RWPE2 (cell line): Measurements from ENCODE around the gene PAEP.
"Not testable (repeated sequence)": the region's sequence is repeated elsewhere in the genome, so short reads cannot be mapped to it uniquely, and the experiment has no call there.

ENCODE experiments used
- ATAC-seq: fragments of 200-7000 bp; cut with Tn5 transposase; 3 replicates; pipeline ENCODE4 v1.9.1; 2021; ENCODE audit warnings: low read depth
- DNase-seq: peaks from one replicate; pipeline ENCODE4 v3.0.0-alpha.2; 2020; ENCODE audit warnings: low spot score
- H3K27ac ChIP-seq: fragments of 450-650 bp; 2 replicates; pipeline ENCODE4 v1.5.1; 2017; ENCODE audit warnings: mild to moderate bottlenecking; ENCODE audit not compliant: poor library complexity, severe bottlenecking
- H3K27me3 ChIP-seq: fragments of 250-450 bp; sonication (Bioruptor Pico); 2 replicates; pipeline ENCODE4 v1.5.1; 2021; ENCODE audit warnings: mild to moderate bottlenecking, moderate library complexity; ENCODE audit not compliant: insufficient read depth, poor library complexity, severe bottlenecking
- H3K36me3 ChIP-seq: fragments of 250-450 bp; sonication (Bioruptor Pico); 2 replicates; pipeline ENCODE4 v1.5.1; 2020; ENCODE audit warnings: low read depth, mild to moderate bottlenecking, moderate library complexity
- H3K4me1 ChIP-seq: fragments of 250-450 bp; sonication (Bioruptor Pico); 2 replicates; pipeline ENCODE4 v1.5.1; 2021; ENCODE audit warnings: mild to moderate bottlenecking, moderate library complexity; ENCODE audit not compliant: insufficient read depth, poor library complexity, severe bottlenecking
- H3K4me3 ChIP-seq: fragments of 250-450 bp; sonication (Bioruptor Pico); 2 replicates; pipeline ENCODE4 v1.5.1; 2021; ENCODE audit warnings: mild to moderate bottlenecking, moderate library complexity; ENCODE audit not compliant: severe bottlenecking
- H3K9me3 ChIP-seq: fragments of 250-450 bp; sonication (Bioruptor Pico); 2 replicates; pipeline ENCODE4 v1.5.1; 2021; ENCODE audit warnings: mild to moderate bottlenecking, moderate library complexity; ENCODE audit not compliant: severe bottlenecking
- CTCF ChIP-seq: fragments of 450-650 bp; IDR thresholded peaks from one replicate; pipeline ENCODE4 v1.5.1; 2017; ENCODE audit warnings: mild to moderate bottlenecking, moderate library complexity; ENCODE audit not compliant: poor library complexity, severe bottlenecking

The PAEP gene

GRCh38 chr9:135526089-135526729 lies 35.3 kb upstream of the PAEP start:
- H3K4me1 ChIP-seq, result no peaks in the 10 kb centered on the region
- no peaks in the 10 kb centered on the region for H3K9me3 ChIP-seq
- ATAC-seq (no peak), DNase-seq (no peak)
- TF ChIP-seq CTCF, result no peak
- H3K27me3 ChIP-seq, result peaks cover 3% of the 10 kb centered on the region
- H3K4me3 ChIP-seq, result no peak overlapping the region
- no peak overlapping the region for H3K27ac ChIP-seq
- no peaks in the 10 kb centered on the region for H3K36me3 ChIP-seq

GRCh38 chr9:135526730-135527571 lies 34.6 kb upstream of the PAEP start:
- ATAC-seq (no peak; the same call in 2 of the 3 replicates), DNase-seq (peak; percentile 61)
- H3K4me1 ChIP-seq, result no peaks in the 10 kb centered on the region
- H3K9me3 ChIP-seq, result no peaks in the 10 kb centered on the region
- TF ChIP-seq CTCF, result no peak
- peaks cover 3% of the 10 kb centered on the region for H3K27me3 ChIP-seq
- H3K36me3 ChIP-seq, result no peaks in the 10 kb centered on the region
- H3K27ac ChIP-seq, result no peak overlapping the region
- H3K4me3 ChIP-seq, result no peak overlapping the region

GRCh38 chr9:135528842-135529435 lies 32.6 kb upstream of the PAEP start:
- not testable (repeated sequence) for ATAC-seq

GRCh38 chr9:135530146-135530545 lies 31.4 kb upstream of the PAEP start:
- Histone ChIP-seq H3K4me1 (no peaks in the 10 kb centered on the region), H3K27ac (no peak overlapping the region), H3K4me3 (no peak overlapping the region), H3K36me3 (no peaks in the 10 kb centered on the region), H3K27me3 (peaks cover 24% of the 10 kb centered on the region), H3K9me3 (no peaks in the 10 kb centered on the region)
- no peak for DNase-seq
- ATAC-seq, result no peak
- no peak for TF ChIP-seq CTCF

More at GRCh38 chr9:135528842-135529435, 32.6 kb upstream of the PAEP start:
- not testable (repeated sequence) for H3K4me3 ChIP-seq, H3K4me1 ChIP-seq, H3K36me3 ChIP-seq, H3K9me3 ChIP-seq, H3K27ac ChIP-seq, DNase-seq
- H3K27me3 ChIP-seq, result peaks cover 19% of the 10 kb centered on the region

- Histone ChIP-seq H3K9me3 (no peaks in the 10 kb centered on the region), H3K36me3 (no peaks in the 10 kb centered on the region), H3K27me3 (peaks cover 27% of the 10 kb centered on the region), H3K27ac (no peak overlapping the region), H3K4me1 (no peaks in the 10 kb centered on the region), H3K4me3 (no peak overlapping the region)
- no peak for TF ChIP-seq CTCF
- DNase-seq (peak; percentile 12), ATAC-seq (no peak)
These were observed 30.5 kb upstream of the PAEP start for GRCh38 chr9:135531096-135531495.
